GM23338 (cell line): ENCODE results near the gene TMTC2.

Experiments used
- CREB1 ChIP-seq: fragments of 250-450 bp; sonication (Bioruptor Pico); IDR thresholded peaks from 2 replicates; pipeline ENCODE4 v1.5.0; 2020; ENCODE audit warnings: low read depth, mild to moderate bottlenecking, moderate library complexity
- CTCF ChIP-seq, 2 experiments: fragments of 200-600 bp in 1 of 2; sonication (generic) in 1 of 2; conservative IDR thresholded peaks; 2 replicates each; pipeline versions ENCODE4 v1.5.1 to v1.6.1; 2016 to 2017; ENCODE audit warnings: antibody characterized with exemption in 2 of 2, low read depth in 2 of 2, mild to moderate bottlenecking in 2 of 2, moderate library complexity in 1 of 2
- REST ChIP-seq: IDR thresholded peaks from one replicate; pipeline ENCODE4 v1.6.1; 2018; ENCODE audit warnings: antibody characterized with exemption; ENCODE audit not compliant: unreplicated experiment

- TF ChIP-seq CTCF (conservative IDR thresholded peaks at IDR 0.05; ENCODE audit: low read depth in 2 of 2) (no peak), REST (no peak), CREB1 (CRISPR knock-in tag) (no peak)
These were observed 319.0 kb downstream of the TMTC2 start for GRCh38 chr12:83005534-83006197.
